Spinal cord (tissue), 10 donors: ENCODE measurements around the gene PPP1CA. TPM values are rescaled to one million over a fixed set of nuclear protein-coding genes. Genes with fewer than 3 reads are reported as not detected.

Experiments
- DNase-seq, 6 donors: peaks; one replicate each; pipeline versions ENCODE4 v3.0.0 to v3.0.0-alpha.2; 2013 to 2015; ENCODE audit warnings: low spot score in 6 of 6, low read depth in 4 of 6
- H3K27ac ChIP-seq: one replicate; pipeline ENCODE4 v1.5.1; 2013; ENCODE audit warnings: low read depth, low read length, control low read depth
- H3K27me3 ChIP-seq: one replicate; pipeline ENCODE4 v1.6.1; 2013; ENCODE audit warnings: low read length; ENCODE audit not compliant: control insufficient read depth, insufficient read depth
- H3K36me3 ChIP-seq: one replicate; pipeline ENCODE4 v1.6.1; 2013; ENCODE audit warnings: low read length; ENCODE audit not compliant: control insufficient read depth, insufficient read depth
- H3K4me1 ChIP-seq: one replicate; pipeline ENCODE4 v1.6.1; 2013; ENCODE audit warnings: low read length; ENCODE audit not compliant: control insufficient read depth, insufficient read depth
- H3K4me3 ChIP-seq: one replicate; pipeline ENCODE4 v1.5.1; 2013; ENCODE audit warnings: low read depth, low read length, control low read depth
- H3K9me3 ChIP-seq: one replicate; pipeline ENCODE4 v1.6.1; 2013; ENCODE audit warnings: low read length; ENCODE audit not compliant: control insufficient read depth, insufficient read depth
- WGBS: methylation state at CpG from one replicate; pipeline ENCODE4 v1.1.5; 2013; ENCODE audit warnings: missing lambda C conversion rate; ENCODE audit not compliant: insufficient coverage; 5-methylcytosine and 5-hydroxymethylcytosine counted together
- polyA plus RNA-seq, 2 donors: library from polyadenylated mRNA; unstranded; fragments of 120-200 nt; gene quantifications; one replicate each; pipeline ENCODE4 v1.2.1, GENCODE V29; 2013; ENCODE audit not compliant: insufficient read length in 2 of 2
- total RNA-seq, 2 donors: library from RNA; depleted of rRNA in 1 of 2; stranded (reverse); fragments of 120-200 nt in 1 of 2; fragments of >200 nt in 1 of 2; gene quantifications; one replicate each; pipeline versions ENCODE4 v1.2.3 to v1.2.4, GENCODE V29; 2013 to 2014
- donor health status: healthy.

Gene PPP1CA
- total and polyA plus RNA-seq, 4 donors, result 81.2 to 130 (median 117) TPM

- Histone ChIP-seq H3K9me3 (no peaks in the 10 kb centered on the region), H3K4me3 (no peak overlapping the region), H3K27ac (no peak overlapping the region), H3K4me1 (peaks cover 47% of the 10 kb centered on the region), H3K36me3 (peaks cover 74% of the 10 kb centered on the region), H3K27me3 (no peaks in the 10 kb centered on the region)
- WGBS, result 84% methylated on average over 17 of the region's 17 CpGs
- DNase-seq, result no peak
Observed at GRCh38 chr11:67440229-67441097, 38.8 kb upstream of the PPP1CA start.

GRCh38 chr11:67439321-67440228 is 37.9 kb upstream of the PPP1CA start:
- Histone ChIP-seq H3K27ac (no peak overlapping the region), H3K36me3 (peaks cover 83% of the 10 kb centered on the region), H3K4me3 (no peak overlapping the region), H3K4me1 (peaks cover 47% of the 10 kb centered on the region), H3K27me3 (no peaks in the 10 kb centered on the region), H3K9me3 (no peaks in the 10 kb centered on the region)
- no peak for DNase-seq
- WGBS, result 82% methylated on average over 31 of the region's 31 CpGs

- Histone ChIP-seq H3K4me1 (peaks cover 38% of the 10 kb centered on the region), H3K27me3 (no peaks in the 10 kb centered on the region), H3K36me3 (peaks cover 95% of the 10 kb centered on the region), H3K27ac (no peak overlapping the region), H3K4me3 (no peak overlapping the region), H3K9me3 (no peaks in the 10 kb centered on the region)
- no peak for DNase-seq
- 80% methylated on average over 32 of the region's 41 CpGs for WGBS
Observed at GRCh38 chr11:67438158-67438902, 36.7 kb upstream of the PPP1CA start.

GRCh38 chr11:67437809-67438157 is 36.1 kb upstream of the PPP1CA start:
- Histone ChIP-seq H3K27me3 (no peaks in the 10 kb centered on the region), H3K36me3 (peaks cover 99% of the 10 kb centered on the region), H3K4me3 (no peak overlapping the region), H3K9me3 (no peaks in the 10 kb centered on the region), H3K27ac (no peak overlapping the region), H3K4me1 (peaks cover 35% of the 10 kb centered on the region)
- no peak for DNase-seq
- 79% methylated on average over 3 of the region's 3 CpGs for WGBS

GRCh38 chr11:67437082-67437808 is 35.6 kb upstream of the PPP1CA start, which contains the start of gene PTPRCAP:
PTPRCAP (minus strand) TSS chr11:67437682; CDS start chr11:67437619, 63 bp downstream.
- Histone ChIP-seq H3K9me3 (no peaks in the 10 kb centered on the region), H3K4me3 (no peak within 1 kb of the TSS), H3K4me1 (peaks cover 30% of the 10 kb centered on the region), H3K27me3 (no peaks in the 10 kb centered on the region), H3K36me3 (peaks cover 99% of the 10 kb centered on the region), H3K27ac (no peak within 1 kb of the TSS)
- no peak for DNase-seq
- WGBS, result 82% methylated on average over 13 of the region's 26 CpGs

GRCh38 chr11:67436459-67437081 is 34.9 kb upstream of the PPP1CA start:
- no peak overlapping the region for H3K4me3 ChIP-seq
- 57% methylated on average over 5 of the region's 6 CpGs for WGBS
- H3K27ac ChIP-seq, result no peak overlapping the region
- H3K4me1 ChIP-seq, result peaks cover 24% of the 10 kb centered on the region
- H3K36me3 ChIP-seq, result peaks cover 99% of the 10 kb centered on the region
- no peaks in the 10 kb centered on the region for H3K27me3 ChIP-seq
- no peak for DNase-seq
- no peaks in the 10 kb centered on the region for H3K9me3 ChIP-seq

GRCh38 chr11:67435727-67436458 is 34.2 kb upstream of the PPP1CA start:
- Histone ChIP-seq H3K9me3 (no peaks in the 10 kb centered on the region), H3K36me3 (peaks cover 99% of the 10 kb centered on the region), H3K27ac (no peak overlapping the region), H3K27me3 (no peaks in the 10 kb centered on the region), H3K4me3 (no peak overlapping the region), H3K4me1 (peaks cover 19% of the 10 kb centered on the region)
- 89% methylated on average over 38 of the region's 38 CpGs for WGBS
- no peak for DNase-seq

- peaks cover 99% of the 10 kb centered on the region for H3K36me3 ChIP-seq
- WGBS, result 82% methylated on average over 15 of the region's 26 CpGs
- no peaks in the 10 kb centered on the region for H3K9me3 ChIP-seq
- no peaks in the 10 kb centered on the region for H3K27me3 ChIP-seq
- H3K27ac ChIP-seq, result no peak overlapping the region
- no peak for DNase-seq
- no peak overlapping the region for H3K4me3 ChIP-seq
- peaks cover 12% of the 10 kb centered on the region for H3K4me1 ChIP-seq
Observed at GRCh38 chr11:67435031-67435726, 33.5 kb upstream of the PPP1CA start.
